Measurements from ENCODE around the gene BMP7.
"Not testable (repeated sequence)": the region's sequence is repeated elsewhere in the genome, so short reads cannot be mapped to it uniquely, and the experiment has no call there.

Gene BMP7

DNA sequence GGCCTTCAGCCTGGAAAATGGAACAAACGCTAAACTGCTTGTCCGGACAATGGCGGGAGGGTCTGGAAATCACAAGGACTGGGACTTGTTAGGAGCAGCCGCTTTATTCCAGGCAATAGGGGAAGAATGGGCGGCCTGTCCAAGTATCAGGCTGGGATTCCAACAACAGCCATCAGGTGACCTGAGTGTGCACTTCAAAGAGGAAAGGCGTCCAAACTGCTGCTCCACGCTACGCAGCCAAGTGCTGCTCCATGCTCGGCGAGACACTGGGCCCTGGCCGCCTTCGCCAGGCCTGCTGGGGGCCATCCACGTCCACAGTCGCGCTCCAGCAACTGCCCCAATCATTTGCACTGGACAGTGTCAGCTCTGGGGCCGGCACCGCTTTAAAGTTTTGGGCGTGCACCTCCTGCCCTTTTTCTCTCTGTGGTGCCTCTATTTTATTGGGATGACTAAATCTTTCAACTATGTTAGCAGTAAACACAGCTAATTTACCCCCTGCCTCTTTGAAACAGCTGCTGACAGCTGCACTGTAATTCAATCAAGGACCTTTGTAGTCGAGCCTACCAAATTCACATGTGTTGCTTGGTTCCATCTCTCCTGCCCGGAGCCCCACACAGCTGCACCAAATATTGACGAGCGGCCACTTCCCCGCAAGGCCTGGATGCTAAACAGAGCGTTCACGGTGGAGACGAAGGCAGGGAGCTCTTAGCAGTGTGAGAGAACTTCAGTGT, 98.3 kb downstream of the BMP7 start:
- no peak for DNase-seq (ENCODE audit: low read depth in 2 of 2)

DNA sequence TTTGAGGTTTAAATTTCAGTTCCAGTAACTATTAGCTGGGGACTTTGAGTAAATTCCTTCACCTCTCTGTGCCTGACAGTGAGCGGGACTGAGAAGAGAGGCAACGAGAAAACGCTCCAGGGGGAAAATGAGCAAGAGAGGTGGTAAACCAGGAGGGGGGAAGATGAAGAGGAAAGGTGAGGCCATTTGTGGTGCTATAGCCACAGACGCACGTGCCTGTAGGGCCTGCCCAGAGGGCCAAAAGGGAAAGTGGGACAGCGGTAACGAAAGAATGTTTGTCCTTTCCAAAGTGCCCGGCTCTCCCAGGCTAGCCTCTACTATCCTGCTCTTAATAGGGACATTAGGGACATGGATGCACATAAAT, 99.2 kb downstream of the BMP7 start:
- DNase-seq (ENCODE audit: low read depth in 2 of 2): no peak

DNA sequence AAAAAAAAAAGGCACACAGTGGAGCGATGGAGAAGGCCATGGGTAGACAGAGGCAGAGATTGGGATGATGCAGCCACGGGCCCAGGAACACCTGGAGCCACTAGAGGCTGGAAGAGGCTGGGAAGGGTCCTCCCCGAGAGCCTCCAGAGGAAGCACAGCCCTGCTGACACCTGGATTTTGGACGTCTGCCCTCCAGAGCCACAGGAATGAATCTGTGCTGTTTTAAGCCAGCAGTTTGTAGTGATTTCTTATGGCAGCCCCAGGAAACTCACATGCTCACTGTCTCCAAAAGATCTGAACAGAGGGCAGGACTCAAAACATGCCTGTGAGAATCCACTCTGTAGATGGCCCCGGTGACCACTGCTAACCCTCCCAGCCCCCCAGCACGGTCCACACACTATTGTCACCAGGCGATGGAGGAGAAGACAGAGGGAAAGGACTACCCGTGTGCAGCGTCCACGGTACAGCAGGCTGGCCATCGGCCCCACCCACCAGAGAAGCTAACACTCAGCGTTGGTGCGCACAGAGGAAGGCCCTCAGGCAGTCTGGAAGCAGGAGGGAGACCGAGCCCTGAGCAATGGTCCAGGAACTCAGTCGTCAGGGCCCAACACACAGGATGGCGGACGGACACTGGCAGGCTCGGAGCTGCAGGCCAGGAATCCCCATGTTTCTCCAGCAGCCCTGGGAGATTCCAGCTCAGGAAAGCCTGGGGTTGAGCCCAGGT, 99.7 kb downstream of the BMP7 start:
- no peak for DNase-seq (ENCODE audit: low read depth in 2 of 2)

DNA sequence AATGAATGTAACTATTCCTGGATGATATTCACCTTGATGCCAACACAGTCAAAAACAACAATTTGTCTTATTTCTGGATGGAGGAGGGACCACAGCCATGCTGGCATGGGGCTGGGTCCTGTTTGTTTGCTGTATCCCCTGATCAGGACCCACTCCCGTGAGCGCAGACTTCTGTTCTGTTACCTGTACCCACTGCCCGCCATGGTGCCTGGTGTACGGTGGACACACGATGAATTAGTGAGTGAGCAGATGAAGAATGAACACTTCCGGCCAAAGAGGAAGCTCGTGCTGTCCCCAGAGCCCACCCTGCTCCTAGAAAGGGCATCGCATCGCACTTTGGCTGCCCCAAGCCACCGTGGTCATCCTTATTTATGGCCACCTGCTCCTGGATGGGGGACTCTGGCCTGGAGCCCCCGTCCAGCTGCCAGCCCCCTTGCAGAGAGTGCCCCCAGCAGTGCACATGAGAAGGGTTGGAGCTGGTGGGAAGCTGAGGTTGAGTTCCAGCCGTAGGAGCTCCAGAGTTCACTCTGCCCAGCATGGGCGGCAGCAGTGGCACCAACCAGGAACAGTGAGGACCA, 100.9 kb downstream of the BMP7 start:
- no peak for DNase-seq (ENCODE audit: low read depth in 2 of 2)

DNA sequence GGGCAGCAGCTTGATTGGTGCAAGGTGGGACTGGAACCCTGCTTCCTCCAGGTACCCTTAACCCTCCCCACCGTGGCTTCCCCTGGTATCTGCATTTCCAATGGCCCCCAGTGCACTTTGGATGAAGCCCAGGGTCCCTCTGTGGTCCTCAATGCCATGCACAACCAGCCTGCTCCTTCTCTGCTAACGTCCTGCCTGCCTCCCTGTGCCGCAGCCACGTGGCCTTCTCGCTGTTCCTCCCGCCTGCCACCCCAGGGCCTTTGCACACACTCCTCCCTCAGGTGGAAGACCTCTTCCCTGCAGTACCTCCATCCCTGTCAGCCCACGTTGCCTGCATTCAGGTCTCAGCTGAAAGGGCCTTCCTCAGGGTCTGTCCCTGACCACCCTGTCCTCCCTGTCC, 101.6 kb downstream of the BMP7 start:
- DNase-seq (ENCODE audit: low read depth in 2 of 2): no peak

DNA sequence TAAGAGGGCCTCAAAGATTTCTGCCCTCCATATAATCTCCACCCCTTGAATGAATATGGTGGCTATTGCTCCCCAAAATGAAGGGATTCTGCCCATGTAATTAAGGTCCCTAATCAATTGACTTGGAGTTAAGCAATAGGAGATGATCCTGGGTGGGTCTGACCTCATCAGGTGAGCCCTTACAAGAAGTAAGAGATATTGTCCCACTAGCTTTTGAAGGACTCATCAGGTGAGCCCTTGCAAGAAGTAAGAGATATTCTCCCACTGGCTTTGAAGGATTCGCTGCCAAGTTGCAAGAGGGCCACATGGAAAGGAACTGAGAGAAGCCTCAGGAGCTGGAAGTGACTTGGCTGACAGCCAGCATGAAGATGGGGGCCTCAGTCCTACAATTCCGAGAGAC, 103.4 kb downstream of the BMP7 start:
- no peak for DNase-seq (ENCODE audit: low read depth in 2 of 2)

DNA sequence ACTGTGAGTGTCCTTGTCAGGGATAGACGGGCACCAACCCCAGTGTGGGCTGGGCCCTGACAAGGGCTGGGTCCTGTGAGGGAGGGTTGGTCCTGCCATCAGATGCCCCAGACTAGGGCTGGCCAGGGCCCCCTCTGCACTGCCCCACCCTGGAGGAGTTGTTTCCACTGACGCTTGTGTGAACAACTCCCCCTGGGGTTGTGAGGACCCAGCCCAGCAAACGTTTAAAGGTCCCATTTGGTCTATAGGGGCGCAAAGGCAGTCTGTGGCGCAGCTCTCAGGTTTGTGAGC, 104.1 kb downstream of the BMP7 start:
- no peak for DNase-seq (ENCODE audit: low read depth in 2 of 2)

DNA sequence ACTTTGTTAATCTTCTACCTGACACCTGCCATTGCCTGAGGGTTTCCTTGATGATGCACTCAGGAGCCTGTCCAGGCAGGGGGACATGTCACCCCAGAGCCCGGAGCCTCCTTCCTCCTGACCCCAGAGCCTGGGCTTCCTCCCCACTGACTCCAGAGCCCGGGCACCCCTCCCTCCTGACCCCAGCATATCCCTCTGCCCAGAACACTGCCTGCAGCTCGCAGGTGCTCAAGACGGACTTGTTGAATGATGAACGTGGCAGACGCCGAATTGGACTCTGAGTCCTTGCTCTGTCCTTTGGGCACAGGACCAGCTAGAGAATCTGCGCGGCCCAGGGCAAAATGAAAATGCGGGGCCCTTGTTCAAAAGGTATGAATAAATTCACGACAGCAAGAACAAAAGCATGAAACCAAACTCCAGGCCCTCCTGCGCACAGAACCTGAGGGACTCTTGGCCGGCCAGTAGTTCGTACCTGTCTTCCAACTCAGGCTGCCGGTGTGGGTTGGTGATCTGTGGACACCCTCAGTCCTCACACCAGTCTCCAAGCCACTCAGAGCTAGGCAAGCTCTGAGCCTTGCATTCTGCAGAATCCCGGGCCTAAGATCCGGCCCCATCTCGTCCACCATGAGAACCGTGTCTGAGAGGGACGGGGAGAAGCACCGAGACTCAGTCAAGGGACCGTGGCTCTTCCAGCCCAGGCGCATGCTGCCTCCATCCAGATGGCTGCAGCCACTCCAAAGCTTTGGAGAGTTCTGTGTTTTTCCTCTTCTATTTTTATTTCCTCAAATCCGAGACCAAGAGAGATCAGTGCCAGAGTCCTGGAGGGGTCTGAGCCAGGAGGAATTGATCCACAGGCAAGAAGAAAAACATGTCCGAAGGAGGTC, 104.7 kb downstream of the BMP7 start:
- DNase-seq (ENCODE audit: low read depth in 2 of 2): no peak

DNA sequence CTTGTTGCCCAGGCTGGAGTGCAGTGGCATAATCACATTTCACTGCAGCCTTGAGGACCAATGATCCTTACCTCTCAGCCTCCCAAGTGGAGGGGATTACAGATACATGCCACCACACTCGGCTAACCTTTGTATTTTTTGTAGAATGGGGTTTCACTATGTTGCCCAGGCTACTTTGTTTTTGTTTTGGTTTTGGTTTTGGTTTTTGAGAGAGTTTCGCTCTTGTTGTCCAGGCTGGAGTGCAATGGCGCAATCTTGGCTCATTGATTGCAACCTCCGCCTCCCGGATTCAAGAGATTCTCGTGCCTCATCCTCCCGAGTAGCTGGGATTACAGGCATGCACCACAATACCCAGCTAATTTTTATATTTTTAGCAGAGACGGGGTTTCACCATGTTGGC, 105.5 kb downstream of the BMP7 start:
- no peak for DNase-seq (ENCODE audit: low read depth in 2 of 2)

DNA sequence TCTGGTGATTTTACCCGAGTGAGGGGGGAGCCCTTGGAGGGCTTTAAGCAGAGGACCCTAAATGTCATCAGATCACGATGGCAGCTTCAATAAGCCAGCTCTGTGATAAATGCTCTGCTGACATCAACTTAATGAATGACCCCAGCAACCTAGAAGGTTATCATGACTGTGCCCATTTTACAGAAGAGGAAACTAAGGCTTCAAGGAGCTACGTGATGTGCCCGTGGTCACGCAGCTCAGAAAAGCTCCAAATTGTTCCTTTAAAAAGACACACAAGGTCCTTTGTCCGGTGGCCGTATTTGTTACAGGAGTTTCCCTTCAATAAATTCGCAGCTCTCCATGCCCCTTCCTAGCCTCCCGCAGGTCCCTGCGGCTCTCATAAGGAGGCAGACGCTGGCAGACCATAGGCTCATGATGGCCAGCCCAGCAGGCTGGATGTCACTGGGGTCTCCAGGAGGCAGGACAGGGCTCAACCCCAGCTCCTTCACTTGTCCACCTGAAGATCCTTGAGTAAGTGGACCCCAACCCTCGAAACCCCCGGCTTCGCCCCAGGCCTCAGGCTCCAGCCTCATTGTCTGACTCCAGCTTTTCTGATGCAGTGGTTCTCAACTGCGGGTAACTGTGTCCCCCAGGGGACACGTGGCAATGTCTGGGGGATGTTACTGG, 106.4 kb downstream of the BMP7 start:
- DNase-seq (ENCODE audit: low read depth in 2 of 2): no peak

DNA sequence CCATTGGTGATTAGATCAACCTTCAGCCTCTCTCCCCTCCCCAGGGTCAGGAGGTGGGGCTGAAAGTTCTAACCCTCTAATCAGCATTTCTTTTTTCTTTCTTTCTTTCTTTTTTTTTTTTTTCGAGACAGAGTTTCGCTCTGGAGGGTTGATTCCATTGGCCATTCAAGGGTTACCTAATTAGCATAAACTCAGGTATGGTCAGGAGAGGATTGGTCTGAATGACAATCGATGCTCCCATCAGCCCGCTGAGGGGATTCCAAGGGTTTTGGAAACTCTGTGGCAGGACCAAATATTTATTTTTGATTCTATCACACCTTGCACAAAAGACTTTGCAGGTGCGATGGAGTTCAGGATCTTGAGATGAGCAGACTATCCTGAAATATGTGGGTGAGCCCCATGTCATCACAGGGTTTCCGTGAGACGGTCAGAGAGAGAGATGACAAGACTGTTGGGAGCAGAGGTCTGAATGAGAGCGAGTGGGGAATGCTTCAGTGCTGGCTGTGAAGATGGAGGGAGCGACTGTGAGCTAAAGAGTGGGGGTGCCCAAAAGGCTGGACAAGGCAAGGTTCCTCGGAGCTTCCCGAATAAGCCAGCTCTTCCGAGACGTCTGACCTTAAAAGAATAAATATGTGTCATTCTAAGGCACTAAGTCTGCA, 107.1 kb downstream of the BMP7 start:
- no peak for DNase-seq (ENCODE audit: low read depth in 2 of 2)

DNA sequence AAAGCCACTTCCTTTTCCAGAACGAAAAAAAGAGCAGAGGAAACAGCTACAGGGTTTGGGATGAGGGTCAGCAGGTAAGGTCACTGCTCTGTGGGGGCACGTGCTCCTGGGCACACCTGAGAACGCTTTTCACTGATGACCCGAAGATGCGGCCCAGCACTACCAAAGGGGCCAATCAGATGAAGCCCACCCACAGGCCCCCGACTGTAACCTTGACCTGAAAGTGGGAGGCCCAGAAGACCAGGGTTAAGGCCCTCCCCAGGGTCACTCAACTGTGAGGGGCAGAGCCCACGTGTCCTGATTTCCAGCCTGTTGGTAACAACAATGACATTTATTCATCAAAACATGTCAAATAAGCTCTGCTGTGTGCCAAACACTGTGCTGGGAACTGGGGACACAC, 108.0 kb downstream of the BMP7 start:
- no peak for DNase-seq (ENCODE audit: low read depth in 2 of 2)

DNA sequence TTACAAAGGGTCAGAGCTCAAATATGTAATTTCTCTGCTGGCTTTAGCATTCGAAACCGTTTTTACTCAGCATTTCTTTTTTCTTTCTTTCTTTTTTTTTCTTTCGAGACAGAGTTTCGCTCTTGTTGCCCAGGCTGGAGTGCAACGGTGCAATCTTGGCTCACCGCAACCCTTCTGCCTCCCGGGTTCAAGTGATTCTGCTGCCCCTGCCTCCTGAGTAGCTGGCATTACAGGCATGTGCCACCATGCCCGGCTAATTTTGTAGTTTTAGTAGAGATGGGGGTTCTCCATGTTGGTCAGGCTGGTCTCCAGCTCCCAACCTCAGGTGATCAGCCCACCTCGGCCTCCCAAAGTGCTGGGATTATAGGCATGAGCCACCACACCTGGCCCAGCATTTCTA, 108.7 kb downstream of the BMP7 start:
- DNase-seq (ENCODE audit: low read depth in 2 of 2): not testable (repeated sequence)

DNA sequence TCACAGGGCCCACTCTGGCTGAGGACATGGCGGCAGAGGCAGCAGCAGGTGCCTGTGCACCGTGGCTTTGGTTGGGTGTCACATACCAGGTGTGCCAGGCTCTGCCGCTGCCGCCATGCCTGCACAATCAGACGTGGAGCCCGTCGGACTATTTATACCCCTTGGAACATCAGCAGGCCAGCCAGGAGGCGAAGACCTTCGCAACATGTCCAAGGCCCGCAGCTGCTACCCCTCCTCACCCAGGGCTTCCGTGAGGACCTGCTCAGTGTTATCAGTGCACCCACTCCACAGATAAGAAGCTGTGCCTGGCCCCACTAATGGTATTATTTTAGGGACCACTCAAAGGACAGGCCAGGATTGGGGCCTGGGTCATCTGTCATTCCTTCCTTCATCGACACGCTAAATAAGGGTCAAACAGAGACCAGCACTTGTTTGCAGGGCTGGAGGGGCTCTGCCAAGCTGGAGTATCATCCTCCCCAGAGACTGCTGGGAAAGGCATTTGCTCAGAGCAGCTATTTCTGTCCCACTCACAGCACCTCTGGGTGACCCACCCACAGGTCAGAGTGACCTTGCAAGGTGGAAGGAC, 109.2 kb downstream of the BMP7 start:
- no peak for DNase-seq (ENCODE audit: low read depth in 2 of 2)

DNA sequence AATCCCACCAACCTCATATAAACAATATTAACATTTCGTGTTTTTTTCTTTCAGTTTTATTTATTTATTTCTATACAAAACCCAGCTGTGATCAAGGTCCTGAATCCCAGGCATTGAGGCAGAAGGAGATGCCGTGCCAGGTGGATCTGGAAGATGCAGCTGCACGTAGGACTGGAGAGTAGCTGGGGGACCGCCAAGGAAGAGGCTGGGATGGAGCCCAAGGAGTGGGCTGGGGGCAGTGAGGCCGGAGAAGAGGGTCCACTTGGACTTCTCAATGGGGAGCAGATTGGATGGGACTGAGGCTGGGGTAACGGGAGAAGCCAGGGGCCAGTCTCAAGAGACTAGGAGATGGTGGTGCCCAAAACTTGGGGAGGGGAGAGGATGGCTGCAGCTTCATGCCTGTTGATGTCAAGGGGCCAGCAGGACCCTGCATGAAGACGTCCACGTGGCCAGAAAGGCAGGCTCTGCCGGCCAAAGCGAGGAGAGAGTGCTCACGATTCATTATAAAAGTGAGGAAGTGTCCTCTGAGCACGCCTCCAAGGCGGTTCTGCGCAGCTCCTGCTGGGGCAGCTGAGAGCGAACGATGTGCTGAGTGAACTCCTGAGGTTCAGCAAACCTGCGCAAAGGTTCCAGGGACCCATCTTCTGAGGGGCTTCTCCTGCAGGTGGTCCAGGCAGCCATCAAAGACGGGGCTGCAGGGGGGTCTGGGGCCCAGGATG, 110.3 kb downstream of the BMP7 start:
- no peak for DNase-seq (ENCODE audit: low read depth in 2 of 2)

DNA sequence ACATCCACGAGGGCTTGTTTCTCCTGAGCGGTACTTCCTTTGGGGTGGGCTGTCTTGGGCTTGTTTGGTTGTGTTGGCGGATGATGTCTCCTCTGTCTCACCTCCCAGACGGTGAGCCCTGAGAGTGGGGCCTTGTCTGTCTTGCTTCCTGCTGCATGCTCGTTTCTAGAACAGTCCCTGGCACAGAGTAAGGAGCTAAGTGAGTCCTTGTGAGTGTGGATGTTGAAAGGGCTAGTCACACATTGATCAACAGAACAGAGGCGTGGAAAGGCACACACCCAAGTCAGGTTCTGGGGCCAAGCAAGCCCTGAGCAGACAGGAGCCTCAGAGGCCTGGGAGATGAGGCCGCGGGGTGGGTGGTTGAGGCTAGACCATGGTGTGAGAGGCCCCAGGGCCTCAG, 111.0 kb downstream of the BMP7 start:
- DNase-seq (ENCODE audit: low read depth in 2 of 2): no peak

DNA sequence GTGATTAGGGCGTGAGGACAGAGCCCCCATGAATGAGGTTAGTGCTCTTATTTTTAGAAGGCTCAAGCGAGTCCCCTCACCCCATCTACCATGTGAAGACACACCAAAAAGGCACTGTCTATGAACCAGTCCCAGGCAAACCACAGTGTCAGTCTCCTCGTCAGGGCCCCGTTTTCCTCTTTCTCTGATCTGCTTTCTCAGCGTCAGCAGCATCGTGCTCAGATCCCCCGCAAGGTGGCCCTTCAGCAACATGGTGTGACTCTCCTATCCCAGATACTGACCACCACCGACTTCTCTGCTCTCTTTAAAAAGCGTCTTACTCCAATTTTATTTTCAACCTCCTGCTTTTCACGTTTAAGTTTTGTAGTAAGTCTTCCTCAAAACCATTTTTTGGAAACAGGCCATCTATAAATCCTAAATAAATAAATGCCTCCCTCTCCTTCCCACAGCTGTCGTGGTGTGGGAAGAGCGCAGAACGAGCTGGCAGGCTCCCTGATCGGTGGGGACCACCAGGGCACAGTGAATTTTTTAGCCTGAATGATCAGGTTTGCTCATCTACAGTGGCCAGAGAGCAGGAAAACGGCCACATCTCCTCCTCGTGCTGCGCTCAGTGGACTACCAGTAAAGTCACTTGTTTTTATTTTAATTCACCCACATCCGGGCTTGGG, 113.1 kb downstream of the BMP7 start:
- no peak for DNase-seq (ENCODE audit: low read depth in 2 of 2)

DNA sequence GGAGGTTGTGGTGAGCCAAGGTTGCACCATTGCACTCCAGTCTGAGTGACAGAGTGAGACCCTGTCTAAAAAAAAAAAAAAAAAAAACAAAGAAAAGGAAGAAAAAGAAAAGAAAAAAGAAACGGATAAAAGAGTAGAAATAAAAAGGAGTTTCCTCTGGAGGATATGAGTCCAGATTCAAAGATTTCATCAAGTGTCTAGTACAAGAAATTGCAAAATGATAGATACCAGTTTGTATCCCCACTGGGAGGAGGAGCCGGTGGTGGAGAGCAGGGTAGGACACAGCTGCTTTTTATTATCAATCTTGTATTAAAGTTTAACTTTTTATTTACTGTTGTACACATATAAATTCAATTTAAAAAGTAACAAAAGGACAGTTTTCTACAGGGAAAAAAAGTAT, 113.9 kb downstream of the BMP7 start:
- DNase-seq (ENCODE audit: low read depth in 2 of 2): no peak

DNA sequence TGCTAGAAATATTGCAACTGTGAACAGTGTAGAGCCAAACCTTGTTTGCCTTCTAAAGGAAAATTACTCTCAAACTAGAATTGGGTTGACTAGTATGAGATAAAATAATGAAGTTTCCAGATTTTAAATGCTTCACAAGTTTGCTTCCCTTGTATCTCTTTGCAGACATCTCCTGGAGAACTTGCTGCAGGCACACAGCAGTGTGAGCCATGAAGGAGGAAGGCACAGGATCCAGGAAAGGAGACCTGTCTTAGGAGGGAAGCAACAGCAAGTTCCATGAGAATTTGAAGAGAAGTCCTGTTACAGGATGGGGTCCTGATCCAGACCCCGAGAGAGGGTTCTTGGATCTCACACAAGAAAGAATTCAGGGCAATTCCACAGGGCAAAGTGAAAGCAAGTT, 115.9 kb downstream of the BMP7 start:
- no peak for DNase-seq (ENCODE audit: low read depth in 2 of 2)

DNA sequence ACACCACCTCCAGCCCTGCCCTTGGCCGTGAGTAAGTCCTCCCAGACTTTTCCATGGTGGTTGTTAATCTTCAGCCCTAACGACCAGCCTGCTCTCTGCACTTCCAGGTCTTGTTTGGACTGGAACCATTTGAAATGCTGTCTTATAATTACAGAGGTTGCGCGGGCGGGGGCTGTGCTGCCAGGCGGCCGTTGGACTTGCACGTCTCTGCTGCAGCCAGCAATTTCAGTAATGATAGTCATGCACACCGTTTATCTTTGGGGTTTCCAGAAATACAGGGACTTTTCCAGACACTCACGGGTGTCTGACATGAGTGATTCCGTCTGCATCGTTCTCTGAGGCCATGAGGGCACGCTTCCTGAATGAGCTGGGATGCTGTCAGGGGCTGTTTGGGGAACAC, 118.2 kb downstream of the BMP7 start:
- no peak for DNase-seq (ENCODE audit: low read depth in 2 of 2)

Measured in stimulated activated CD4-positive, alpha-beta T cell treated with anti-CD3 and anti-CD28 coated beads, Interleukin-15, amount 100 ng/mL, for 48 hours (primary cell).